K562 (cell line): Measurements from ENCODE around the gene HSPB1. TPM values are rescaled to one million over a fixed set of nuclear protein-coding genes. Genes with fewer than 3 reads are reported as not detected.

Source experiments
- BRD9 ChIP-seq: fragments of 450-650 bp; IDR thresholded peaks from 2 replicates; pipeline ENCODE4 v1.6.1; 2018; ENCODE audit warnings: low read depth; ENCODE audit not compliant: partially characterized antibody
- CBFB ChIP-seq: sonication (generic); formaldehyde crosslinking; IDR thresholded peaks from 2 replicates; pipeline ENCODE4 v1.4.0; 2020; ENCODE audit warnings: mild to moderate bottlenecking, missing genetic modification reagents
- MECOM ChIP-seq: fragments of 250-450 bp; sonication (Bioruptor Pico); IDR thresholded peaks from 2 replicates; pipeline ENCODE4 v1.8.0; 2022; ENCODE audit warnings: inconsistent platforms
- MEF2D ChIP-seq: conservative IDR thresholded peaks from 2 replicates; pipeline ENCODE4 v1.6.1; 2016; ENCODE audit warnings: low read depth, missing genetic modification characterization, missing compliant biosample characterization
- MTA2 ChIP-seq: fragments of 450-650 bp; IDR thresholded peaks from 2 replicates; pipeline ENCODE4 v1.6.1; 2016; ENCODE audit warnings: low read depth
- MTA3 ChIP-seq: fragments of 450-650 bp; formaldehyde crosslinking; IDR thresholded peaks from 2 replicates; pipeline ENCODE4 v1.6.1; 2017; ENCODE audit warnings: mild to moderate bottlenecking, borderline replicate concordance
- NFE2L1 ChIP-seq: fragments of 450-650 bp; IDR thresholded peaks from 2 replicates; pipeline ENCODE4 v1.6.1; 2016; ENCODE audit warnings: missing genetic modification characterization, low read depth, mild to moderate bottlenecking, missing compliant biosample characterization, moderate library complexity, borderline replicate concordance
- NR1H2 ChIP-seq: sonication (generic); formaldehyde crosslinking; IDR thresholded peaks from 2 replicates; pipeline ENCODE4 v1.4.0; 2020; ENCODE audit warnings: mild to moderate bottlenecking, missing genetic modification reagents
- ZMIZ1 ChIP-seq, 2 experiments: fragments of 150-350 bp in 1 of 2; IDR thresholded peaks; 2 replicates each; pipeline ENCODE4 v1.6.1; 2012 to 2016; ENCODE audit warnings: low read depth in 2 of 2, low read length in 2 of 2, mild to moderate bottlenecking in 1 of 2, moderate library complexity in 1 of 2
- ZNF143 ChIP-seq: sonication (generic); formaldehyde crosslinking; IDR thresholded peaks from 2 replicates; pipeline ENCODE4 v1.9.0; 2022; ENCODE audit warnings: mild to moderate bottlenecking, missing genetic modification reagents
- ZNF146 ChIP-seq: IDR thresholded peaks from one replicate; pipeline ENCODE4 v1.6.1; 2018; ENCODE audit warnings: missing compliant biosample characterization; ENCODE audit not compliant: unreplicated experiment
- ZNF384 ChIP-seq: IDR thresholded peaks from 2 replicates; pipeline ENCODE4 v1.6.1; 2012; ENCODE audit warnings: low read depth, low read length, improper control_type of control experiment
- ZNF436 ChIP-seq: fragments of 250-450, 450-650 bp; sonication (Bioruptor Pico); formaldehyde crosslinking; IDR thresholded peaks from 2 replicates; pipeline ENCODE4 v1.7.0; 2020; ENCODE audit warnings: mild to moderate bottlenecking
- ZNF639 ChIP-seq, 2 experiments: fragments of 200-800 bp in 1 of 2; sonication (Bioruptor generic) in 1 of 2; sonication (generic) in 1 of 2; formaldehyde crosslinking in 1 of 2; IDR thresholded peaks in 1 of 2; conservative IDR thresholded peaks in 1 of 2; 2 replicates each; pipeline versions ENCODE4 v1.5.0 to v1.6.1; 2016 to 2020; ENCODE audit warnings: missing compliant biosample characterization in 1 of 2, missing genetic modification characterization in 1 of 2, missing genetic modification reagents in 1 of 2
- polyA plus RNA-seq, 8 experiments: library from polyadenylated mRNA; depleted of rRNA in 4 of 8; stranded (reverse) in 5 of 8; unstranded in 3 of 8; fragments of >200 nt; fragmentation: Nextera tagmentation in 2 of 8; fragmentation: Illumina TruSeq in 1 of 8; extraction: Ambion mirVana in 2 of 8; extraction: Trizol in 1 of 8; gene quantifications; 2 replicates each; pipeline versions ENCODE4 v1.2.1 to v1.2.3, GENCODE V29; 2011 to 2014; ENCODE audit warnings: inconsistent platforms in 1 of 8, missing spikeins in 1 of 8
- total RNA-seq, 7 experiments: library from RNA; depleted of rRNA in 6 of 7; stranded (reverse); fragments of >200 nt in 6 of 7; fragmentation: Illumina TruSeq in 2 of 7; extraction: Trizol in 2 of 7; gene quantifications; 2 replicates each; pipeline versions ENCODE4 v1.2.1 to v1.2.3, GENCODE V29; 2011 to 2021; ENCODE audit warnings: low replicate concordance in 1 of 7

HSPB1 gene
- total and polyA plus RNA-seq, 9 of the 15 experiments (the other 6 are each of a cell fraction or from before 2014, with no cell fraction given), result 27.1 to 522 (median 138) TPM

GRCh38 chr7:76281006-76281705, 21.3 kb upstream of the HSPB1 start (continued):
- TF ChIP-seq ZNF143 (no peak), ZNF384 (no peak), BRD9 (peak; percentile 49), NR1H2 (CRISPR knock-in tag) (no peak), NFE2L1 (tag) (no peak), MTA3 (no peak), MEF2D (tag) (no peak), MECOM (no peak), MTA2 (peak; percentile 45), ZNF146 (CRISPR knock-in tag) (no peak), CBFB (CRISPR knock-in tag) (no peak), ZNF639 (CRISPR knock-in tag; conservative IDR thresholded peaks at IDR 0.05 in 1 of 2, IDR thresholded peaks at IDR 0.05 in 1 of 2) (no peak), ZMIZ1 (IDR thresholded peaks at IDR 0.05; ENCODE audit: low read depth in 2 of 2, low read length in 2 of 2) (no peak), ZNF436 (CRISPR knock-in tag) (no peak)
